Measurements from ENCODE around the gene CXorf49B.

CXorf49B gene

GRCh38 chrX:71815121-71815905, 52.2 kb downstream of the CXorf49B start (continued):
- TF ChIP-seq ZBTB11 (tag by site-specific recombination; conservative IDR thresholded peaks at IDR 0.05; ENCODE audit: low read depth): no peak
- no peak for TF ChIP-seq ZNF132 (tag by site-specific recombination; IDR thresholded peaks at IDR 0.05; ENCODE audit: borderline replicate concordance)
- no peak for TF ChIP-seq ZNF37A (tag by site-specific recombination; IDR thresholded peaks at IDR 0.05)
- TF ChIP-seq ZNF488 (tag by site-specific recombination; IDR thresholded peaks at IDR 0.05): no peak
- no peak for TF ChIP-seq MEIS1 (CRISPR knock-in tag; IDR thresholded peaks at IDR 0.05; ENCODE audit: borderline replicate concordance)
- no peak for TF ChIP-seq ZNF398 (tag by site-specific recombination; IDR thresholded peaks at IDR 0.05)
- no peak for TF ChIP-seq ZNF701 (tag by site-specific recombination; IDR thresholded peaks at IDR 0.05)
- no peak for TF ChIP-seq ZNF266 (tag by site-specific recombination; IDR thresholded peaks at IDR 0.05; ENCODE audit: low read depth)
- TF ChIP-seq REPIN1 (tag by site-specific recombination; IDR thresholded peaks at IDR 0.05; ENCODE audit: low read depth): no peak
- no peak for TF ChIP-seq ZNF155 (tag by site-specific recombination; IDR thresholded peaks at IDR 0.05)
- no peak for TF ChIP-seq ZFP69B (tag by site-specific recombination; IDR thresholded peaks at IDR 0.05)

- ChIA-PET CTCF (no interaction called here), POLR2A (no interaction called here)
- Histone ChIP-seq H3K36me3 (ENCODE audit: control insufficient read depth in 2 of 2, insufficient read depth in 1 of 2, low read length in 2 of 2) (no peaks in the 10 kb centered on the region), H3K9me3 (ENCODE audit: control insufficient read depth, insufficient read depth, low read depth, low read length) (no peaks in the 10 kb centered on the region; the same call in none of the 2 replicates), H3K4me3 (ENCODE audit: low read depth, low read length) (no peak overlapping the region), H3K4me1 (ENCODE audit: control insufficient read depth, insufficient read depth, low read length) (no peaks in the 10 kb centered on the region), H3K27ac (ENCODE audit: extremely low read depth, low read depth, low read length) (no peak overlapping the region)
- TF ChIP-seq ZNF302 (tag by site-specific recombination; IDR thresholded peaks at IDR 0.05; ENCODE audit: low read depth): no peak
- no peak for TF ChIP-seq ZNF560 (tag by site-specific recombination; IDR thresholded peaks at IDR 0.05; ENCODE audit: borderline replicate concordance)
- no peak for TF ChIP-seq ZNF549 (tag by site-specific recombination; IDR thresholded peaks at IDR 0.05)
- no peak for TF ChIP-seq PRDM1 (tag by site-specific recombination; IDR thresholded peaks at IDR 0.05)
- no peak for TF ChIP-seq SP2 (tag by site-specific recombination; IDR thresholded peaks at IDR 0.05)
- no peak for TF ChIP-seq ZBTB44 (tag by site-specific recombination; IDR thresholded peaks at IDR 0.05)
- no peak for TF ChIP-seq ZNF701 (tag by site-specific recombination; IDR thresholded peaks at IDR 0.05)
- no peak for TF ChIP-seq MZF1 (tag by site-specific recombination; IDR thresholded peaks at IDR 0.05; ENCODE audit: borderline replicate concordance)
- TF ChIP-seq ATF2 (tag by site-specific recombination; IDR thresholded peaks at IDR 0.05; ENCODE audit: low read depth): no peak
- TF ChIP-seq ZSCAN23 (tag by site-specific recombination; IDR thresholded peaks at IDR 0.05): no peak
- TF ChIP-seq ZSCAN4 (tag by site-specific recombination; IDR thresholded peaks at IDR 0.05): no peak
- TF ChIP-seq ZNF660 (tag by site-specific recombination; IDR thresholded peaks at IDR 0.05): no peak
- TF ChIP-seq ZNF664 (tag by site-specific recombination; IDR thresholded peaks at IDR 0.05): no peak
- TF ChIP-seq ZNF624 (tag by site-specific recombination; IDR thresholded peaks at IDR 0.05): no peak
- TF ChIP-seq ZNF76 (tag by site-specific recombination; IDR thresholded peaks at IDR 0.05; ENCODE audit: borderline replicate concordance, low read depth): no peak
- TF ChIP-seq ZNF561 (tag by site-specific recombination; IDR thresholded peaks at IDR 0.05; ENCODE audit: borderline replicate concordance): no peak
- TF ChIP-seq ZNF571 (tag by site-specific recombination; IDR thresholded peaks at IDR 0.05): no peak
- TF ChIP-seq ZBTB1 (tag by site-specific recombination; IDR thresholded peaks at IDR 0.05): no peak
Observed at GRCh38 chrX:71815906-71816156, 52.7 kb downstream of the CXorf49B start.

All from HEK293 (cell line).